ENCODE data around the gene GOSR1.

DNA sequence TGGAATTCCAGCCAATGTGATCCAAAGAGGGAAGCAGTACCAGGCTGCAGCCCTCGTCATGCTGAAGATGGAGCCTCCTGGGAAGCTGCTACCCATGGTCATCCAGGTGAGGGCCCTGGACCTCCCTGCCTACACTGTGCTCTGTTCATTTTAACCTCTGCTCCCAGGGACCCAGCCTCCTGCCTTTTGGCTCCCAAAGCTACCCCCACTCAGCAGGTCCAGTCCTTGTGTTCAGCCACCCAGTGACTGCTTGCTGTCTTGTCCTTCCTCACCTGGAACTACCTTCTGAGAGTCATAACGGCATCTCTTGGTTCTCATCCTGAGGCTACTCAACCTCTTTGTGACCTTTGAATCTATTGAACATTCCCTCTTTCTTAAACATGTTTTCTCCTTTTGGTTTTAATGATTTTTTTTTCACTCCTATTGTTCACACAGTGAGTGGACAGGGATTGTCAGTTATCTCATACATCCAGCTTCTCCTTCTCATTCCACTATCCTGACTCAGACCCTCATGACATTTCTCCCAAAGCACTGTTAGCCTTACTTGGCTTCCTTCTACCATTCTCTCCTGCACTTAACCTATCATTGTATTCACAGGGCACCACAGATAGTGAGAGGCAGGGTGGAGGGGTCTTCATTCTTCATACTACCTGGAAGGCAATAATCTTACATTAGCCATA, 53.3 kb downstream of the GOSR1 start:
- TF ChIP-seq POLR2AphosphoS5 (IDR thresholded peaks at IDR 0.05; ENCODE audit: low read depth, low read length) (no peak), POLR2A (IDR thresholded peaks at IDR 0.05; ENCODE audit: low read depth, low read length) (no peak), SPI1 (IDR thresholded peaks at IDR 0.05; ENCODE audit: low read depth, low read length) (no peak), TAF1 (IDR thresholded peaks at IDR 0.05; ENCODE audit: low read depth, low read length) (no peak)
